Measurements from ENCODE around the gene TTBK1. TPM values are rescaled to one million over a fixed set of nuclear protein-coding genes. Genes with fewer than 3 reads are reported as not detected.

Gene TTBK1
- total RNA-seq, 2 experiments from 2014 or later = 0.30 to 0.40 TPM

GRCh38 chr6:43263314-43264178 is 20.3 kb downstream of the TTBK1 start:
- Mint-ChIP-seq H3K9me3 (ENCODE audit: low read depth) (no peaks in the 10 kb centered on the region), H3K27me3 (no peaks in the 10 kb centered on the region), H3K36me3 (ENCODE audit: low read depth) (no peaks in the 10 kb centered on the region), H3K4me3 (no peak overlapping the region), H3K27ac (no peak overlapping the region), H3K4me1 (peaks cover 3% of the 10 kb centered on the region)
- CTCF ChIA-PET = interaction anchor here (0.6 to 3.8 kb wide), 12 partner anchors 9 to 281 kb away, joined by 3 to 21 read pairs (median 3); partner anchors contain the start of gene SLC22A7
- ATAC-seq (peak; percentile 99), DNase-seq (peak; percentile 89)
- POLR2A ChIA-PET = no interaction called here
- intact Hi-C loops (cut with DNase I, micrococcal nuclease) = loop anchor here (1.0 kb wide), 3 partner anchors 71 to 243 kb away; no protein-coding TSS in a partner anchor

- Mint-ChIP-seq H3K27ac (no peak overlapping the region), H3K4me1 (peaks cover 7% of the 10 kb centered on the region), H3K27me3 (peaks cover 4% of the 10 kb centered on the region), H3K4me3 (no peak overlapping the region), H3K9me3 (ENCODE audit: low read depth) (no peaks in the 10 kb centered on the region), H3K36me3 (ENCODE audit: low read depth) (no peaks in the 10 kb centered on the region)
- CTCF ChIA-PET = interaction anchor here (0.7 to 3.8 kb wide), 10 partner anchors 8 to 242 kb away, joined by 3 to 21 read pairs (median 3); partner anchors contain the start of gene SLC22A7
- POLR2A ChIA-PET = no interaction called here
- ATAC-seq (no peak), DNase-seq (no peak)
- intact Hi-C loops (cut with DNase I, micrococcal nuclease) = no loop called here
These were observed 21.4 kb downstream of the TTBK1 start for GRCh38 chr6:43264599-43265145.

DNA sequence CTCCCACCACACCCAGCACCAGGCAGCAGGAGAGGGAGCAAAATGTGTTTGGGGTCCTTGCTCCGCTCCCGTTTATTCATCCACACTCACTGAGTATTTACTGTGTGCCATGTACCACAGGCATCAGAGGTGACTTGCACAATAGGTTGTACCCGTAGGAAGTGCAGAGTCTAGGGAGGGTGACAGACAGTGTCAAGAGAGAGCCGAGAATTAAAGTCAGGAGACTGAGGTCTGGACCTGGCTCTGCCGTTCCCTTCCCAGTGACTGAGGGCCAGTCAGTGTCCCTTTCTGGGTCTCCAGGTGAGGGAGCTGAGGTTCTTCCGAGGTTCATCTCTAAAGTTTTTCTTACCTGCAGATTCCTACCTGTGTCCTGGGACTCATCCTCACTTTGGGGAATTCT is 22.3 kb downstream of the TTBK1 start:
- intact Hi-C loops (cut with DNase I, micrococcal nuclease) = no loop called here
- H3K27ac Mint-ChIP-seq = no peak overlapping the region
- H3K4me1 Mint-ChIP-seq = peaks cover 7% of the 10 kb centered on the region
- no peak overlapping the region for H3K4me3 Mint-ChIP-seq
- H3K36me3 Mint-ChIP-seq (ENCODE audit: low read depth) = no peaks in the 10 kb centered on the region
- POLR2A ChIA-PET = no interaction called here
- no peaks in the 10 kb centered on the region for H3K9me3 Mint-ChIP-seq (ENCODE audit: low read depth)
- H3K27me3 Mint-ChIP-seq = peaks cover 7% of the 10 kb centered on the region
- CTCF ChIA-PET = interaction anchor here (0.7 to 1.7 kb wide), 3 partner anchors 100 to 228 kb away, joined by 3 read pairs; no protein-coding TSS in a partner anchor
- ATAC-seq (no peak), DNase-seq (no peak)

GRCh38 chr6:43267619-43268354 is 24.5 kb downstream of the TTBK1 start:
- Mint-ChIP-seq H3K27ac (no peak overlapping the region), H3K4me3 (no peak overlapping the region), H3K27me3 (peaks cover 7% of the 10 kb centered on the region), H3K36me3 (ENCODE audit: low read depth) (no peaks in the 10 kb centered on the region), H3K9me3 (ENCODE audit: low read depth) (no peaks in the 10 kb centered on the region), H3K4me1 (peaks cover 7% of the 10 kb centered on the region)
- POLR2A ChIA-PET = no interaction called here
- CTCF ChIA-PET = interaction anchor here (0.7 to 1.2 kb wide), 3 partner anchors 41 to 239 kb away, joined by 3 to 4 read pairs (median 3); partner anchors contain the start of gene CRIP3
- DNase-seq (no peak), ATAC-seq (no peak)
- intact Hi-C loops (cut with DNase I, micrococcal nuclease) = no loop called here

- Mint-ChIP-seq H3K27me3 (peaks cover 7% of the 10 kb centered on the region), H3K36me3 (ENCODE audit: low read depth) (no peaks in the 10 kb centered on the region), H3K4me1 (peaks cover 7% of the 10 kb centered on the region), H3K27ac (no peak overlapping the region), H3K9me3 (ENCODE audit: low read depth) (no peaks in the 10 kb centered on the region), H3K4me3 (no peak overlapping the region)
- ATAC-seq = no peak
- intact Hi-C loops (cut with DNase I, micrococcal nuclease) = no loop called here
- DNase-seq = no peak
- POLR2A ChIA-PET = no interaction called here
- CTCF ChIA-PET = interaction anchor here (0.7 to 1.2 kb wide), 4 partner anchors 17 to 238 kb away, joined by 3 to 4 read pairs (median 3); partner anchors contain the start of gene CRIP3
These were observed 25.0 kb downstream of the TTBK1 start for GRCh38 chr6:43268355-43268700.

- no peak overlapping the region for H3K27ac Mint-ChIP-seq
- peaks cover 8% of the 10 kb centered on the region for H3K27me3 Mint-ChIP-seq
- intact Hi-C loops (cut with DNase I, micrococcal nuclease) = no loop called here
- CTCF ChIA-PET = interaction anchor here (0.6 to 1.2 kb wide), 6 partner anchors 10 to 710 kb away, joined by 3 to 4 read pairs (median 3); no protein-coding TSS in a partner anchor
- ATAC-seq = no peak
- H3K4me3 Mint-ChIP-seq = peak overlapping the region; percentile 34
- POLR2A ChIA-PET = interaction anchor here (0.6 kb wide), 1 partner anchor 215 kb away, joined by 3 read pairs; the partner anchor contains the start of gene CUL7
- H3K4me1 Mint-ChIP-seq = peaks cover 3% of the 10 kb centered on the region
- H3K9me3 Mint-ChIP-seq (ENCODE audit: low read depth) = no peaks in the 10 kb centered on the region
- no peak for DNase-seq
- no peaks in the 10 kb centered on the region for H3K36me3 Mint-ChIP-seq (ENCODE audit: low read depth)
These were observed 25.5 kb downstream of the TTBK1 start for GRCh38 chr6:43268782-43269272.

- peak; percentile 56 for DNase-seq
- peak overlapping the region; percentile 34 for H3K4me3 Mint-ChIP-seq
- peaks cover 13% of the 10 kb centered on the region for H3K27me3 Mint-ChIP-seq
- intact Hi-C loops (cut with DNase I, micrococcal nuclease) = no loop called here
- ChIA-PET CTCF (interaction anchor here (0.5 to 0.9 kb wide), 6 partner anchors 10 to 1138 kb away, joined by 3 to 6 read pairs (median 3); no protein-coding TSS in a partner anchor), POLR2A (interaction anchor here (0.6 kb wide), 1 partner anchor 216 kb away, joined by 3 read pairs; the partner anchor contains the start of gene CUL7)
- H3K27ac Mint-ChIP-seq = no peak overlapping the region
- H3K4me1 Mint-ChIP-seq = peaks cover 3% of the 10 kb centered on the region
- peak; percentile 68 for ATAC-seq
- no peaks in the 10 kb centered on the region for H3K9me3 Mint-ChIP-seq (ENCODE audit: low read depth)
- H3K36me3 Mint-ChIP-seq (ENCODE audit: low read depth) = no peaks in the 10 kb centered on the region
These were observed 26.2 kb downstream of the TTBK1 start for GRCh38 chr6:43269273-43270007.

GRCh38 chr6:43271103-43271815 is 28.0 kb downstream of the TTBK1 start:
- ChIA-PET POLR2A (no interaction called here), CTCF (no interaction called here)
- H3K9me3 Mint-ChIP-seq (ENCODE audit: low read depth) = no peaks in the 10 kb centered on the region

DNA sequence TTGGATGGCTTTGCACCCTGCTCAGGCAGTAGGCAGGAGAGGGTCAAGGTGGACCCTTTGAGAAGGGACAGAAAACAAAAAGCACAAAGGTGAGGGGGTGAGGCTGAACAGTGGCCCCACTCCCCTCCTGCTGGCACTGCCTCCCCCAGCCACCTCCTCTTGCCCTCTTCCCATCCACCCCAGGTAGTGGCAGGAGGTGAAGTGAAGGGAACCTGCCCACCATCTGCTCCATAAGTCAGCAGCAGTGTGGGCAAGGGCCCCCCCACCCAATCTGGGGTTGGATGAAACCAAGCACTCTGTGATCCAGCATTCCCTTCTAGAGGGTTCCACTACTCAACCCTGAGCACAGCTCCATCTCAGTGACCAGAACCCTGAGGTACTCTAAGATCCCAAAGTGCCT is 28.7 kb downstream of the TTBK1 start:
- no peaks in the 10 kb centered on the region for H3K9me3 Mint-ChIP-seq (ENCODE audit: low read depth)
- H3K4me3 Mint-ChIP-seq = no peak overlapping the region
- DNase-seq (no peak), ATAC-seq (no peak)
- ChIA-PET CTCF (interaction anchor here (0.6 to 0.9 kb wide), 3 partner anchors 8 to 224 kb away, joined by 3 to 4 read pairs (median 3); no protein-coding TSS in a partner anchor), POLR2A (no interaction called here)
- H3K36me3 Mint-ChIP-seq (ENCODE audit: low read depth) = no peaks in the 10 kb centered on the region
- no peak overlapping the region for H3K27ac Mint-ChIP-seq
- H3K4me1 Mint-ChIP-seq = peaks cover 17% of the 10 kb centered on the region
- intact Hi-C loops (cut with DNase I, micrococcal nuclease) = no loop called here
- H3K27me3 Mint-ChIP-seq = peaks cover 18% of the 10 kb centered on the region

More at GRCh38 chr6:43271103-43271815, 28.0 kb downstream of the TTBK1 start:
- peaks cover 18% of the 10 kb centered on the region for H3K27me3 Mint-ChIP-seq
- no peak overlapping the region for H3K4me3 Mint-ChIP-seq
- H3K4me1 Mint-ChIP-seq = peaks cover 12% of the 10 kb centered on the region
- ATAC-seq (no peak), DNase-seq (no peak)
- intact Hi-C loops (cut with DNase I, micrococcal nuclease) = no loop called here
- H3K36me3 Mint-ChIP-seq (ENCODE audit: low read depth) = no peaks in the 10 kb centered on the region
- no peak overlapping the region for H3K27ac Mint-ChIP-seq

DNA sequence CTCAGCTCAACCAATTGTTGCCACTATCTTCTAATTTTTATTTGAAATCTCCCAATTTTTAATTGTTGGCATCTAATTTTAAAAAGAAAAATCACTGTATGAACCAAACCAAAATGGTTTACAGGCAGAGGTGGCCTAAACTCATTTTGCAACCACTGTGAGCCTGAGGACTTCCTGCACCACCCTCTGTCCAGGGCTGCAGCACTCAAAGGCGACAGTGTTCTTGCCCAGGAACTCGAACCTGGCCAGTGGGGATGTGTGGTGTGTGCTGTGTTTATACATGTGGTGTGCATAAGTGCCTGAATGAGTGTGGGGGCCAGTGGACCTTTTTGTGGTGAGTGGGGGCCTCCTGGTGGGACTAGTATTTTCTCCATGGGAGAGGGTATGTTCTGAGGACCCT is 30.4 kb downstream of the TTBK1 start:
- ChIA-PET CTCF (interaction anchor here (0.6 kb wide), 1 partner anchor 18 kb away, joined by 3 read pairs; no protein-coding TSS in a partner anchor), POLR2A (no interaction called here)
- intact Hi-C loops (cut with DNase I, micrococcal nuclease) = no loop called here
- ATAC-seq (no peak), DNase-seq (no peak)
- H3K4me3 Mint-ChIP-seq = no peak overlapping the region
- no peaks in the 10 kb centered on the region for H3K9me3 Mint-ChIP-seq (ENCODE audit: low read depth)
- peaks cover 23% of the 10 kb centered on the region for H3K27me3 Mint-ChIP-seq
- no peak overlapping the region for H3K27ac Mint-ChIP-seq
- no peaks in the 10 kb centered on the region for H3K36me3 Mint-ChIP-seq (ENCODE audit: low read depth)
- peaks cover 19% of the 10 kb centered on the region for H3K4me1 Mint-ChIP-seq

All from activated CD4-positive, alpha-beta T cell treated with anti-CD3 and anti-CD28 coated beads for 36 hours (primary cell).